Stimulated activated CD4-positive, alpha-beta T cell treated with anti-CD3 and anti-CD28 coated beads, Interleukin-2, amount 100 ng/mL, for 24 hours (primary cell): ENCODE results near the gene LARGE1.

Experiments
- DNase-seq, 2 donors: peaks; one replicate each; pipeline ENCODE4 v3.0.0-alpha.2; 2020

LARGE1 gene

GRCh38 chr22:33715237-33715985 is 204.9 kb downstream of the LARGE1 start:
- DNase-seq: no peak

- no peak for DNase-seq
Observed at GRCh38 chr22:33710326-33710725, 209.9 kb downstream of the LARGE1 start.

GRCh38 chr22:33707581-33707980 is 212.7 kb downstream of the LARGE1 start:
- no peak for DNase-seq

- no peak for DNase-seq
Observed at GRCh38 chr22:33706100-33706499, 214.2 kb downstream of the LARGE1 start.

GRCh38 chr22:33699176-33699575 is 221.1 kb downstream of the LARGE1 start:
- DNase-seq: no peak

- DNase-seq: no peak
Observed at GRCh38 chr22:33697640-33698039, 222.6 kb downstream of the LARGE1 start.

GRCh38 chr22:33691057-33691630 is 229.1 kb downstream of the LARGE1 start:
- no peak for DNase-seq

- DNase-seq: no peak
Observed at GRCh38 chr22:33688903-33689302, 231.4 kb downstream of the LARGE1 start.

GRCh38 chr22:33687464-33687863 is 232.8 kb downstream of the LARGE1 start:
- DNase-seq: no peak

- DNase-seq: no peak
Observed at GRCh38 chr22:33684087-33684486, 236.2 kb downstream of the LARGE1 start.

GRCh38 chr22:33682927-33683326 is 237.3 kb downstream of the LARGE1 start:
- DNase-seq: no peak

GRCh38 chr22:33680632-33681031 is 239.6 kb downstream of the LARGE1 start:
- no peak for DNase-seq

- DNase-seq: no peak
Observed at GRCh38 chr22:33678523-33678922, 241.8 kb downstream of the LARGE1 start.

- DNase-seq: no peak
Observed at GRCh38 chr22:33677536-33677935, 242.7 kb downstream of the LARGE1 start.

- no peak for DNase-seq
Observed at GRCh38 chr22:33674357-33674756, 245.9 kb downstream of the LARGE1 start.

GRCh38 chr22:33669746-33670145 is 250.5 kb downstream of the LARGE1 start:
- no peak for DNase-seq

- no peak for DNase-seq
Observed at GRCh38 chr22:33666961-33667619, 253.2 kb downstream of the LARGE1 start.

GRCh38 chr22:33666279-33666960 is 253.9 kb downstream of the LARGE1 start:
- DNase-seq: no peak

GRCh38 chr22:33659448-33659847 is 260.8 kb downstream of the LARGE1 start:
- DNase-seq: no peak

GRCh38 chr22:33658775-33659174 is 261.5 kb downstream of the LARGE1 start:
- DNase-seq: no peak

GRCh38 chr22:33657670-33658069 is 262.6 kb downstream of the LARGE1 start:
- DNase-seq: no peak

GRCh38 chr22:33656808-33657628 is 263.3 kb downstream of the LARGE1 start:
- no peak for DNase-seq
